IPS DF 19.7 (cell line): ENCODE measurements around the gene SNX33.
"Not testable (repeated sequence)": the region's sequence is repeated elsewhere in the genome, so short reads cannot be mapped to it uniquely, and the experiment has no call there.

ENCODE experiments used
- DNase-seq: peaks from one replicate; pipeline ENCODE4 v3.0.0-alpha.2; 2013; ENCODE audit warnings: low read depth, low spot score

Gene SNX33

GRCh38 chr15:75683646-75684312 lies 36.1 kb downstream of the SNX33 start:
- not testable (repeated sequence) for DNase-seq

DNA sequence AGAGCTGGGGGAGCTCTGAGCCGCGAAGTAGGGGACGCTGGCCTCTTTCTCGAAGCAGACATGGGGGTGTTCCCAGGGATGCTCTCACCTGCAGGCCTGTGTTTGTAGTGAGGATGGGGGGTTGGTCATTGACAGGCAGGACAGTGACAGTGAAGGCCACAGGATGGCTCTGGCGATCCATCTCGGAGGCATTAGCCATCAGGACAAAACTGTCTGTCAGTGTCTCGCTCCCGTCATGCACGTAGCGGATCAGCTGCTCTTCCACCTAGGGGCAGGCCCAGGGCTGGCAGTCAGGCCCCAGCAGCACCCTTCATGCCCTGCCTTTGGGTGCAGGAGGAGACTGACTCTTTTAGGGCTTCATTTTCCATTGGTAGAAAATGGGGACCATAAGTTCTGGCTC lies 36.9 kb downstream of the SNX33 start:
- DNase-seq, result no peak

DNA sequence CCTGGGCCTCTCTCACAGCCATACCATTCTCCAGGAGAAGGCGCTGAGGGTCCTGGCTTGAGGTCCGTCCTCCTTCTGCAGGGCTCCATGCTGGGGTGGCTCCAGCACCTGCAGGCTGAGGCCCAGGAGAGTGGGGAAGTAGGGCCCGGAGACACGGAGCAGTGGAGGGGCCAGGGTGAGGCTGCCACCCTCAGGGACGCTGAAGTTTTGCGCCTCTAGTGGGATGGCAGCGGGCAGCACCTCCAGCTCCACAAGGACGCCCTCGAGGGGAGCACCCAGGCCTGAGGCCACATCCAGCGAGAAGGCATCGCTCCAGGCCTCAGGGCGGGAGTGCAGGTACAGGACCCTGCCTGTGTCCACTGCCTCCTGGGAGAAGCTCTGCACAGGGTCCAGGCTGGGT lies 37.5 kb downstream of the SNX33 start:
- no peak for DNase-seq

- DNase-seq, result not testable (repeated sequence)
These were observed 38.5 kb downstream of the SNX33 start for GRCh38 chr15:75686212-75686642.

DNA sequence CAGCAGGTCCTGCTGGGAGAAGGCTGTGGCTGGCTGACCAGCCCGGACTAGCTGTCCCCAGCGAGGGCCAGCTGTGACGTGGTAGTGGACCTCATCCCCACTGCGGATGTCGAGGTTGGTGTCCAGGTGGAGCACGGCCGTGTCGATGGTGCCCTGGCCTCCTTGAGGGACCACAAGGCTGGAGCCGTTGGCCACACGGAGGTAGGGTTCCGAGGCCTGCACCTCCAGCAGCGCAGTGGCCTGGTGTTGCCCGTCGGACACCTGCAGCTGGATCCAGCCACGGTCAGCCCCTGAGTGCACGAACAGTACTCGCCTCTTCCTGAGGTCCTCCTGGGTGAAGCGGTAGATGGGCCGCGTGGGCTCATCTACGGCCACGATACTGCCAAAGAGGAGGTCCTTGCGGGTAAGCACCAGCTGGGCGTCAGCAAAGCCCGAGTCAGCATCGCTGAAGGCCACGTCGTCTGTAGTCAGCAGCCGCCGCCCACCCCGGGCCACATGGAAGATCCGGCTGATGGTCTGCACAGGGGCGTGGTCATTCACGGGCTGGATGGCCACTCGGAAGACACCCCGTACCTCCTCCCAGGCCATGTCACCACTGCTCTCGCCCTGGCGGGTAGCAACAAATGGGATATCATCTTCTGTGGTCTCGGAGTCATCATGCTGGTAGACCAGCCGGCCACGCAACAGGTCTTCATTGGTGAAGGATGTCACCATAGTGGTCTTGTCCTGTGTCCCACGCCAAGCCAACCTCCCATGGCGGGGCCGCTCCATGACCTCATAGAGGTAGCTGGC lies 40.0 kb downstream of the SNX33 start:
- DNase-seq, result no peak

DNA sequence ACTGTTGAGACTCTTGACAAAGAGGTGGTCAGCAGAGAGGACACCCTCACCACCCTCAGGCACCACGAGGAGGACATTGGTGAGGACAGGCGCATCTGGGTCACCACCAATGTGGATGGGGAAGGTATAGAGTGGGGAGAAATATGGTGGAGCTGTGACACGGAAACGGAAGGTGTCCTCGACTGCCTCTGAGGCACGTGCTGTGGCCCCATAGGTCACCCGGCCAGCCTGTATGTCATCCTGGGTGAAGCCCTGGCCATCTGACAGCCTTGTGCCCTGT lies 40.5 kb downstream of the SNX33 start:
- DNase-seq, result no peak

- no peak for DNase-seq
These were observed 41.1 kb downstream of the SNX33 start for GRCh38 chr15:75688831-75689230.

DNA sequence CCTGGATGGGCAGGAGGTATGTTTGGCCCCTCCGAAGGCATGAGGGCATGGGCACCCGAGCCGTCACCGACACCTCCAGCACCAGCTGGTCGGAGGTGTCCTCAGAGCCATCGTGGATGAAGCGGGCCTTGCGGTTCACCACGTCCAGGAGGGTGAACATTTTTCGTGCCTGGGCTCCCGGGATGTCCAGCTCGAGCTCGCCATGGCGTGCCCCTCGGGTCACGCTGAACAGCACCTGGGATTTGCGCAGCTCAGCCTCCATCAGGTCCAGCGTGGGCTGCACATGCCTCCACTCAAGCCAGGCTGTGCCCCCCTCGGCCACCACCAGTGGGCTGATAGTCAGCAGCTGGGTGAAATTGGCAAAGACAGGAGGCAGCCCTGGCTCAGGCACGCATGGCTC lies 41.7 kb downstream of the SNX33 start:
- not testable (repeated sequence) for DNase-seq

- not testable (repeated sequence) for DNase-seq
These were observed 44.6 kb downstream of the SNX33 start for GRCh38 chr15:75692311-75692710.

GRCh38 chr15:75693028-75693427 lies 45.3 kb downstream of the SNX33 start:
- DNase-seq, result not testable (repeated sequence)

DNA sequence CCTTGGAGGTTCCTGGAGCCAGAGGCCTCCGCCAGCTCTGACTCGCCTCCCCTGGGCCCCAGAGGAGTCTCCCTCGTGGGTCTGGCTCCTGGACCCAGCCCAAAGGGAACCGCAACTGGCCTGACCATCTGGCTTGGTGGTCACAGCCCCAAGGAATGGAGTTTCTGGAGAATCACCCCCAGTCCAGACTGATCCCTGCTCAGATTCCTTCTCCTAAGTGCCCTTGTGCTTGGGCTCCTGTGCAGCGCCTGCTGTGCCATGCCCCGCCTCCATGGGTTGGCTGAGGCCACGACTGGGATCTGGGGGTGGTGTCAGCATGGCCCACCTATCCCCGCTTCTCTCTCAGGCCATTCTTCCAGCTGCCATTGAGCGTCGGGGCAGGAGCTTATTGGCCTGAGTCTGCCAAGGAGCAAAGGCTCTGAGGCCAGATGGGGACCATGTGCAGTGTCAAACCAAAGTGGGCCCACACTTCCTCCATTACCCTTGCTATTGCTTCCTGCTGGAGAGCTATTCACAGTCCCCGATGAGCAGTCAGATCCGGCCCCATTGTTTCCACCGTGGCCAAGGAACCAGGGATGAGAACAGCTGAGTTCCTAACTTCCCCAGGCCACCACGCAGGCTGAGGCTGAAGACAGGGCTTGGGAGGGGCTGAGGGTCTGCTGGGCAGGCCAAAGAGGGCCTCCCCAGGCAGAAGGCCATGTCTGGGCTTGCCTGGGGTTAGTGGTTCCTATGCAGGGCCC lies 46.0 kb downstream of the SNX33 start:
- no peak for DNase-seq

GRCh38 chr15:75694241-75695182 lies 46.8 kb downstream of the SNX33 start:
- DNase-seq, result no peak

DNA sequence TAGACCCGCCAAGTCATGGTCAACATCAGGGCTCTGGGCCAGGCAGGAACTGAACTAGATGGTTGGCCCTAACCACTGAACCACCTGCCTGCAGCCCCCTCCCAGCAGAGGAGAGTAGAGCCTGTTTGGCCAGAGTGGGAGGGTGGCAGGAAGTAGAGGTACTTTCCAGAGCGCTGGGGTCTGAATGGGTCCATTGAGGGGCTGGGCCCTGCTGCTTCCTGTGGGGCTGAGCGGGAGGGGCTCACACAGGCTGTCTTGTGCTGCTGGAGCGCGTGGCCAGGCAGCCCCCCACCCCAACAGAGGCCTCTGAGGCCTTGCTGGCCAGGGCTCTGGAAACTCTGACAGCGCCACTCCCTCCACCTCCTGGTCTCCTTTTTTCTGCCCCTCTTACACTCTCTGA lies 47.5 kb downstream of the SNX33 start:
- no peak for DNase-seq

DNA sequence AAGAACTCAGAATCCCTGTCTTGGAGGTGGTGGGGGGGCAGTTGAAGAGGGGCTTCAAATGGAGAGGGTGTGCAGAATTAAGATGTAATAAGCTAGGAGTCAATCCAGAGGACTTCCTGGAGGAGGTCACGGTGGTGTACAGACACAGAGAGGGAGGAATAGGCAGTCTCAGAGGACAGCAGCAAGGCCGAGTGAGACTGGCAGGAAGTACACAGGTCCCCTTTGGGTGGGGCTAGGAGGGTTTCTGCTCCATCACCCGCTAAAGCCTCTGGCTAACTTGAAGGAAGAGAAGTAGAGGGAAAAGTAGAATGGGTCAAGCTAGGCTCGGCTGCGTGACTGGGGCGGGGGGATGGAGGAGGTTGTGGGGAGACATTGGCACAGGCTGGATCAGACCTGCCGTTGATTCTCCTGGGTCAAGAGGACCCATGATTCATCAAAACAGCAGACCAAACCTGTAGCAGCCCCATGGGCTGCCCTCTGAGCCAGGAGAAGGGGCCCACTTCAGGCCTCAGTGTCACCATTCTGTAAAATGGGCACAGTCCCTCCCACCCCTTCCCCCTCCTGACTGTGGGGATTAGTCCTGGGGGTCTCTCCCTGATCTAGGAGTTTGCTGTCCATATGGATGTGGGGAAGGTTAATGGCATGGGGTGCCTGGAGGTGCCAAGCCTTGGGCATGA lies 48.1 kb downstream of the SNX33 start:
- no peak for DNase-seq

DNA sequence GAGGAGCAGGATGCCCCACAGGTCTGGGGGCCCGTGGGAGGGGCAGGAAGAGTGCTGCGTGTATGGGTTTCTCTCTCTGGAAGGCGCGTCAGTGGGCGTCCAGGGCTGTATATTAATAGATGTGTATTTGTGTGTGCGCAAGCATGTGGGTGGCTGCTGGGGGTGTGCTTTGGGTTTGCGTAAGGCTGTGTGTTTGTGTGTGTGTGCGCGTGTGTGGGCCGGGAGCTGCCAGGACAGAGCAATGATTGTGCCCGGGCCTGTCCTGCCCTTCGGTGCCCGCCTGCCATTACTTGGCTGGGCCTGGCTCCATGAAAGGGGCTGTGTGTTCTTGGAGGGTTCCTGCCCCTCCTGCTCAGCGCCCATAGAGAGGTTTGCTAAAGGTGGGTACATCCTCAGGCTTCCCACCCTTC lies 48.6 kb downstream of the SNX33 start:
- no peak for DNase-seq

GRCh38 chr15:75696854-75697259 lies 49.1 kb downstream of the SNX33 start:
- no peak for DNase-seq

DNA sequence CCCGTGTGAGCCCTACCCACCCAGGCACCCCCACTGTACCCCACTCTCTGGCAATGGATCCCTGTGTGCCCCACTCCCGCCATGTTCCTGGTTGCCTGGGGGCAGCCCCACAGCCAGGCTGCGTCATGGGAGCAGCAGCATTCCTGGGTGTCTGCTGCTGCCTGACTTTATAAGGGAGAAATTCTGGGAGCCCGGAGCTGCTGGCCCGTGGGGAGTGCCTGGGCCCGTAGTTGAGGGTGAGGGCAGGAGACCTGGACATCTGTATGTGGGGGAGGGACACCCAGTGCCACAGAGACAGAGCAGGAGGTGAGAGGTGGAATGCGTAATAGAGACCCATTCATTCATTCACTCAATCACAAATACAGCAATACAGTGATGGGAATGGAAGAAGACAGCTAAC lies 49.8 kb downstream of the SNX33 start:
- no peak for DNase-seq

DNA sequence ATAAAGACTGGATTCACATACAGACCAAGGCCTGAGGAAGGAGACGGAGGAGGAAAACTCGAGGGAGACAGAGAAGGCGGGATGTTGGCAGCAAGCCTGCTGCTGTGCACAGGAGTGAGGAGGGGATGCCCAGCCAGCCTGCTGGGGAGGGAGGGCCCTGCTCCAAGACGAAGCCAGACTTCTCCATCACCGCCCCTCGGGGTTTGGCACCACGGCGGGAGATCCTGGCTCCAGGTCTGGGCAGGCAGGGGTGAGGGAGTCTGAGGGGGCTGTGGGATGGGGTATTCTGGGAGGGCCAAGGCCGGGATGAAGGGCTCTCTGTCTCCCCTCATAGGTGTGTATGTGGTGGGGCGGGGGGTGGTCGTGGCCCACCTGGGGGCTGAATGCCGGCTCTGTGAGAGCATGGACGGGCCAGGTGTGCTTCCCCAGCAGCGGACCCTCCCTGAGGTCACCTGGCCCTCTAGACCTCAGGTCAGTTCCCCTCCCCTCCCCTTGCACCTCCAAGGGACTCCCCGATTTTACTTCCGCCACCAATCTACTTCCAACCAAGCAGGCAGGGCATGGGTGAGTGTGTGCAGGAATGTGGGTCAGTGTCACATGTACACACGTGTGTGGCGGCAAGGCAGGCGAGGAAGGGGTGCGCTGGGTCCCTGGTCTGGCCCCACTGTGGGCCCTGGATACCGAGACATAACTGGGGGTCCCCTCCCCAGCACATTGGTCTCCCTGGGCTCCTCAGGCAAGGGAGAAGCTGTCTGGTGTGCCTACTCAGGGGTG lies 50.4 kb downstream of the SNX33 start:
- DNase-seq, result not testable (repeated sequence)

DNA sequence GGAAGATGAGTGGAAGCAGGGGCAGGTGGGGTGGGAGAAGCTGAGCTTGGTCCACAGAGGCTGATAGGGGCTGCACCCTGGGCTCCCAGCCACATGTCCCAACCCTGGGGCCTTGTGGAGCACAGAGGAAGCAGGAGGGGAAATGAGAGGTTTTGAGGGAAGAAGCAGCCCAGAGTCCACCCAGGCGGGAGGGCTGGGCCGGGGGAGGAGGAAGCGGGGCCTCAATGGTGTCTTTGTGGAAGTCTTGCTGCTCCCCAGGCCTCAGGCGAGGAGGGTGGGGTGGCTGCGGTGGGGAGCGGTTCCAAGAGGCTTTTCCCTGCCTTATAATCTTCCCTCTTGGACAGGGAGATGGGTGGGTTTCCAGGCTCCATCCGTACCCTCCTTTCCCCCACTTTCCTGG lies 51.8 kb downstream of the SNX33 start:
- DNase-seq, result not testable (repeated sequence)
